HG02852 (cell line): ENCODE measurements around the gene ASGR2.

ENCODE experiments used
- ATAC-seq: cut with Tn5 transposase; IDR thresholded peaks from one replicate; pipeline ENCODE4 v1.9.1; 2021; ENCODE audit warnings: mild to moderate bottlenecking, moderate library complexity; ENCODE audit not compliant: unreplicated experiment

ASGR2 gene

GRCh38 chr17:7064261-7064660 lies 50.4 kb downstream of the ASGR2 start:
- no peak for ATAC-seq

GRCh38 chr17:7063518-7064094 lies 51.0 kb downstream of the ASGR2 start:
- ATAC-seq = no peak

- no peak for ATAC-seq
Observed at GRCh38 chr17:7060165-7060891, 54.3 kb downstream of the ASGR2 start.

GRCh38 chr17:7058831-7059447 lies 55.7 kb downstream of the ASGR2 start:
- no peak for ATAC-seq

- no peak for ATAC-seq
Observed at GRCh38 chr17:7056386-7056785, 58.2 kb downstream of the ASGR2 start.
